SW480 (cell line): ENCODE results near the gene MPP1.

Source experiments
- DNase-seq: peaks from one replicate; pipeline ENCODE4 v3.0.0-alpha.2; 2016; ENCODE audit warnings: low spot score

MPP1 gene

GRCh38 chrX:154775419-154776349, 29.6 kb downstream of the MPP1 start:
- no peak for DNase-seq

- DNase-seq, result no peak
These were observed 30.7 kb downstream of the MPP1 start for GRCh38 chrX:154774622-154775021.

GRCh38 chrX:154762537-154763296, 42.6 kb downstream of the MPP1 start, which contains the start of gene DKC1:
Gene DKC1, plus strand, starts transcription at chrX:154762864. Its CDS starts 102 bp downstream, at chrX:154762966.
- peak; percentile 94 for DNase-seq

GRCh38 chrX:154761977-154762536, 43.2 kb downstream of the MPP1 start:
- no peak for DNase-seq

GRCh38 chrX:154758696-154759095, 46.6 kb downstream of the MPP1 start:
- no peak for DNase-seq

- no peak for DNase-seq
These were observed 53.5 kb downstream of the MPP1 start for GRCh38 chrX:154751669-154752271.

GRCh38 chrX:154751203-154751668, 54.0 kb downstream of the MPP1 start:
- no peak for DNase-seq

GRCh38 chrX:154750301-154751202, 54.7 kb downstream of the MPP1 start, which contains the start of gene GAB3:
Gene GAB3, minus strand, starts transcription at chrX:154751077. Its CDS starts 52 bp downstream, at chrX:154751025.
- DNase-seq, result peak; percentile 22

- no peak for DNase-seq
These were observed 55.4 kb downstream of the MPP1 start for GRCh38 chrX:154749856-154750255.

GRCh38 chrX:154748712-154749339, 56.5 kb downstream of the MPP1 start:
- peak; percentile 56 for DNase-seq

GRCh38 chrX:154742613-154743012, 62.7 kb downstream of the MPP1 start:
- DNase-seq, result no peak

- DNase-seq, result peak; percentile 35
These were observed 65.3 kb downstream of the MPP1 start for GRCh38 chrX:154739952-154740465.

- DNase-seq, result peak; percentile 33
These were observed 67.1 kb downstream of the MPP1 start for GRCh38 chrX:154738011-154738738.

GRCh38 chrX:154737136-154737535, 68.1 kb downstream of the MPP1 start:
- DNase-seq, result no peak

- no peak for DNase-seq
These were observed 69.4 kb downstream of the MPP1 start for GRCh38 chrX:154735695-154736393.

GRCh38 chrX:154734061-154734781, 71.1 kb downstream of the MPP1 start:
- DNase-seq, result no peak

- DNase-seq, result no peak
These were observed 72.2 kb downstream of the MPP1 start for GRCh38 chrX:154733066-154733425.

GRCh38 chrX:154732421-154733065, 72.7 kb downstream of the MPP1 start:
- no peak for DNase-seq
